HFF-Myc (cell line): ENCODE measurements around the gene CLPTM1L.

Source experiments
- DNase-seq: peaks from one replicate; pipeline ENCODE4 v3.0.0-alpha.2; 2011; ENCODE audit warnings: low read depth; ENCODE audit errors: extremely low read depth
- H3K4me3 ChIP-seq: replicated peaks from 2 replicates; pipeline ENCODE4 v1.5.1; 2011; ENCODE audit warnings: low read depth, mild to moderate bottlenecking, control low read depth, low read length
- TF ChIP-seq, protein P1 (sequence below): IDR thresholded peaks from 2 replicates; pipeline ENCODE4 v1.5.1; 2012; ENCODE audit warnings: mild to moderate bottlenecking, low read depth, low read length, control low read depth; ENCODE audit errors: missing control alignments

The CLPTM1L gene

DNA sequence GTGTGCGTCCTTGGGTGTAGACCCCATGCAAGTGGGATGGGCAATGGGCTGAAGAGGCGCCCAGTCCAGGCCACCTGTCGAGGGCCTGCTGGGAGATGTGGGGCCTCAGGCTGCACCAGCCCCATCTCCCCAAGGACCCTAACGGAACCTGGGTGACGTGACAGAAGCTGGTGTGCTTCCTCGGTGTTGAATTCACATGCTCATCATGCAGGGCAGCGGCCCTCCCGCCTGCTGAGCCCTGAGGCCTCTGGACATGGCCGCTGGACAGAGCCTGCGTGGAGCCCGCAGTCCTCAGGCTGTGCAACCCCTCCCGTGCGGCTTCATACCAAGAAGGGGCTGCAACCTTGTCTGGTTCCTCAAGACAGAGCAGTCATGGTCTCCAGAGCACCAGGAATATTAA is 76.8 kb downstream of the CLPTM1L start:
- no peak for DNase-seq
- TF ChIP-seq, protein P1, sequence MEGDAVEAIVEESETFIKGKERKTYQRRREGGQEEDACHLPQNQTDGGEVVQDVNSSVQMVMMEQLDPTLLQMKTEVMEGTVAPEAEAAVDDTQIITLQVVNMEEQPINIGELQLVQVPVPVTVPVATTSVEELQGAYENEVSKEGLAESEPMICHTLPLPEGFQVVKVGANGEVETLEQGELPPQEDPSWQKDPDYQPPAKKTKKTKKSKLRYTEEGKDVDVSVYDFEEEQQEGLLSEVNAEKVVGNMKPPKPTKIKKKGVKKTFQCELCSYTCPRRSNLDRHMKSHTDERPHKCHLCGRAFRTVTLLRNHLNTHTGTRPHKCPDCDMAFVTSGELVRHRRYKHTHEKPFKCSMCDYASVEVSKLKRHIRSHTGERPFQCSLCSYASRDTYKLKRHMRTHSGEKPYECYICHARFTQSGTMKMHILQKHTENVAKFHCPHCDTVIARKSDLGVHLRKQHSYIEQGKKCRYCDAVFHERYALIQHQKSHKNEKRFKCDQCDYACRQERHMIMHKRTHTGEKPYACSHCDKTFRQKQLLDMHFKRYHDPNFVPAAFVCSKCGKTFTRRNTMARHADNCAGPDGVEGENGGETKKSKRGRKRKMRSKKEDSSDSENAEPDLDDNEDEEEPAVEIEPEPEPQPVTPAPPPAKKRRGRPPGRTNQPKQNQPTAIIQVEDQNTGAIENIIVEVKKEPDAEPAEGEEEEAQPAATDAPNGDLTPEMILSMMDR, result no peak
- H3K4me3 ChIP-seq, result no peak overlapping the region
